ENCODE results near the gene TMEM129.
A peak's percentile ranks its signal among the peaks of the same experiment; 100 is the strongest.

Gene TMEM129

GRCh38 chr4:1714303-1715001 lies 6.7 kb downstream of the TMEM129 start:
- no peak overlapping the region for H4K8ac ChIP-seq (ENCODE audit: low read depth, low read length)
- H3K36me3 ChIP-seq (ENCODE audit: control insufficient read depth in 1 of 2, insufficient read depth in 2 of 2, low read length in 2 of 2): peaks cover 26 to 34% of the 10 kb centered on the region in 2 experiments
- no peak overlapping the region for H2AFZ ChIP-seq (ENCODE audit: insufficient read depth, low read length, poor library complexity)
- H4K91ac ChIP-seq (ENCODE audit: low read depth, low read length): no peak overlapping the region
- H2BK5ac ChIP-seq (ENCODE audit: low read depth, low read length, poor library complexity): no peak overlapping the region
- H3K4me1 ChIP-seq (ENCODE audit: control insufficient read depth in 1 of 2, insufficient read depth in 2 of 2, low read length in 2 of 2): peaks cover 12 to 16% of the 10 kb centered on the region in 2 experiments
- H3K9ac ChIP-seq (ENCODE audit: low read length): no peak overlapping the region
- no peaks in the 10 kb centered on the region for H3K27me3 ChIP-seq (ENCODE audit: insufficient read depth, low read length)
- no peaks in the 10 kb centered on the region for H3K9me3 ChIP-seq (ENCODE audit: insufficient read depth, low read depth, low read length)
- H3K79me2 ChIP-seq (ENCODE audit: control insufficient read depth, insufficient read depth, low read length, poor library complexity): peaks cover 19% of the 10 kb centered on the region
- no peak overlapping the region for H3K27ac ChIP-seq (ENCODE audit: low read depth, low read length)
- no peak overlapping the region for H3K4me2 ChIP-seq (ENCODE audit: low read length)
- no CpG with 5 or more reads among the region's 9 CpGs for WGBS (ENCODE audit: extremely low coverage, insufficient coverage, insufficient read length)
- no peak overlapping the region for H4K12ac ChIP-seq (ENCODE audit: low read depth, low read length)
- no peak overlapping the region for H2AK5ac ChIP-seq (ENCODE audit: low read length)
- no peak overlapping the region for H3K4me3 ChIP-seq (ENCODE audit: low read depth, low read length)
- H3K79me1 ChIP-seq (ENCODE audit: low read length): peaks cover 16% of the 10 kb centered on the region
- H3K14ac ChIP-seq (ENCODE audit: low read length): no peak overlapping the region
- no peak overlapping the region for H3K23ac ChIP-seq (ENCODE audit: low read length)
- no peak overlapping the region for H3K4ac ChIP-seq (ENCODE audit: low read depth, low read length)
- no peak overlapping the region for H2BK120ac ChIP-seq (ENCODE audit: insufficient read depth, low read length, poor library complexity)
- no peak overlapping the region for H3K18ac ChIP-seq (ENCODE audit: low read length)
- DNase-seq: no peak
- H2BK12ac ChIP-seq (ENCODE audit: low read length): no peak overlapping the region

GRCh38 chr4:1713003-1713851 lies 7.9 kb downstream of the TMEM129 start:
- Histone ChIP-seq H3K4me3 (ENCODE audit: low read depth, low read length) (peak overlapping the region; percentile 99), H4K8ac (ENCODE audit: low read depth, low read length) (peak overlapping the region; percentile 58), H3K4me1 (ENCODE audit: control insufficient read depth in 1 of 2, insufficient read depth in 2 of 2, low read length in 2 of 2) (peaks cover 12 to 20% of the 10 kb centered on the region in 2 experiments), H3K79me1 (ENCODE audit: low read length) (peaks cover 16% of the 10 kb centered on the region), H3K36me3 (ENCODE audit: control insufficient read depth in 1 of 2, insufficient read depth in 2 of 2, low read length in 2 of 2) (peaks cover 24 to 33% of the 10 kb centered on the region in 2 experiments), H2BK12ac (ENCODE audit: low read length) (no peak overlapping the region), H3K27ac (ENCODE audit: low read depth, low read length) (no peak overlapping the region), H3K9ac (ENCODE audit: low read length) (peak overlapping the region; percentile 80), H3K27me3 (ENCODE audit: insufficient read depth, low read length) (no peaks in the 10 kb centered on the region), H3K18ac (ENCODE audit: low read length) (peak overlapping the region; percentile 9), H2BK5ac (ENCODE audit: low read depth, low read length, poor library complexity) (peak overlapping the region; percentile 13), H2AFZ (ENCODE audit: insufficient read depth, low read length, poor library complexity) (peak overlapping the region; percentile 55), H4K12ac (ENCODE audit: low read depth, low read length) (peak overlapping the region; percentile 85), H3K79me2 (ENCODE audit: control insufficient read depth, insufficient read depth, low read length, poor library complexity) (peaks cover 19% of the 10 kb centered on the region), H3K9me3 (ENCODE audit: insufficient read depth, low read depth, low read length) (no peaks in the 10 kb centered on the region), H4K91ac (ENCODE audit: low read depth, low read length) (peak overlapping the region; percentile 52), H3K14ac (ENCODE audit: low read length) (peak overlapping the region; percentile 35), H3K4me2 (ENCODE audit: low read length) (peak overlapping the region; percentile 93), H3K4ac (ENCODE audit: low read depth, low read length) (peak overlapping the region; percentile 65), H3K23ac (ENCODE audit: low read length) (no peak overlapping the region), H2BK120ac (ENCODE audit: insufficient read depth, low read length, poor library complexity) (no peak overlapping the region), H2AK5ac (ENCODE audit: low read length) (peak overlapping the region; percentile 70)
- DNase-seq: no peak
- no CpG with 5 or more reads among the region's 35 CpGs for WGBS (ENCODE audit: extremely low coverage, insufficient coverage, insufficient read length)

- Histone ChIP-seq H3K27me3 (ENCODE audit: insufficient read depth, low read length) (no peaks in the 10 kb centered on the region), H2BK5ac (ENCODE audit: low read depth, low read length, poor library complexity) (peak within 1 kb of the TSS; percentile 99), H4K91ac (ENCODE audit: low read depth, low read length) (peak within 1 kb of the TSS; percentile 100)
These were observed 8.7 kb downstream of the TMEM129 start, which contains the start of gene SLBP for GRCh38 chr4:1712216-1713002. Gene SLBP, minus strand, starts transcription at chr4:1712319. Its CDS starts 131 bp downstream, at chr4:1712188.

More at GRCh38 chr4:1712216-1713002, 8.7 kb downstream of the TMEM129 start, which contains the start of gene SLBP:
- Histone ChIP-seq H3K4ac (ENCODE audit: low read depth, low read length) (peak within 1 kb of the TSS; percentile 82), H3K4me1 (ENCODE audit: control insufficient read depth in 1 of 2, insufficient read depth in 2 of 2, low read length in 2 of 2) (peaks cover 12 to 20% of the 10 kb centered on the region in 2 experiments), H3K4me2 (ENCODE audit: low read length) (peak within 1 kb of the TSS; percentile 93), H3K9me3 (ENCODE audit: insufficient read depth, low read depth, low read length) (no peaks in the 10 kb centered on the region), H3K4me3 (ENCODE audit: low read depth, low read length) (peak within 1 kb of the TSS; percentile 99), H3K36me3 (ENCODE audit: control insufficient read depth in 1 of 2, insufficient read depth in 2 of 2, low read length in 2 of 2) (peaks cover 16 to 24% of the 10 kb centered on the region in 2 experiments), H3K18ac (ENCODE audit: low read length) (peak within 1 kb of the TSS; percentile 98), H4K8ac (ENCODE audit: low read depth, low read length) (peak within 1 kb of the TSS; percentile 98), H3K9ac (ENCODE audit: low read length) (peak within 1 kb of the TSS; percentile 98), H3K23ac (ENCODE audit: low read length) (peak within 1 kb of the TSS; percentile 28), H2BK120ac (ENCODE audit: insufficient read depth, low read length, poor library complexity) (peak within 1 kb of the TSS; percentile 100), H3K79me1 (ENCODE audit: low read length) (peaks cover 16% of the 10 kb centered on the region), H2BK12ac (ENCODE audit: low read length) (peak within 1 kb of the TSS; percentile 67), H2AK5ac (ENCODE audit: low read length) (peak within 1 kb of the TSS; percentile 70), H2AFZ (ENCODE audit: insufficient read depth, low read length, poor library complexity) (peak within 1 kb of the TSS; percentile 90), H3K27ac (ENCODE audit: low read depth, low read length) (peak within 1 kb of the TSS; percentile 99), H3K79me2 (ENCODE audit: control insufficient read depth, insufficient read depth, low read length, poor library complexity) (peaks cover 19% of the 10 kb centered on the region), H4K12ac (ENCODE audit: low read depth, low read length) (peak within 1 kb of the TSS; percentile 90), H3K14ac (ENCODE audit: low read length) (peak within 1 kb of the TSS; percentile 97)
- no CpG with 5 or more reads among the region's 98 CpGs for WGBS (ENCODE audit: extremely low coverage, insufficient coverage, insufficient read length)
- DNase-seq: peak; percentile 97

All from trophoblast cell (in vitro differentiated cells and primary cell).